Measurements from ENCODE around the gene CYP4A22. TPM values are rescaled to one million over a fixed set of nuclear protein-coding genes. Genes with fewer than 3 reads are reported as not detected.

Gene CYP4A22
- total RNA-seq, 1 donor = not detected

- H3K9me3 ChIP-seq (ENCODE audit: low read depth, low read length) = no peaks in the 10 kb centered on the region
- H3K4me2 ChIP-seq (ENCODE audit: insufficient read depth, low read length) = no peak overlapping the region
- no peak overlapping the region for H2AFZ ChIP-seq (ENCODE audit: low read length)
- H4K20me1 ChIP-seq (ENCODE audit: insufficient read depth, low read length) = no peaks in the 10 kb centered on the region
- H3K4me3 ChIP-seq (ENCODE audit: insufficient read depth, low read length) = no peak overlapping the region
- H3K36me3 ChIP-seq (ENCODE audit: insufficient read depth, low read length) = no peaks in the 10 kb centered on the region
- H3K79me2 ChIP-seq (ENCODE audit: insufficient read depth, low read length) = no peaks in the 10 kb centered on the region
- DNase-seq (ENCODE audit: insufficient read length, low spot score, missing footprints) = no peak
- no peaks in the 10 kb centered on the region for H3K27me3 ChIP-seq (ENCODE audit: insufficient read depth, low read length)
- H3K27ac ChIP-seq (ENCODE audit: low read depth, low read length) = no peak overlapping the region
- H3K4me1 ChIP-seq (ENCODE audit: insufficient read depth, low read length) = no peaks in the 10 kb centered on the region
- no peak for TF ChIP-seq CTCF (IDR thresholded peaks at IDR 0.05; ENCODE audit: extremely low read depth, low read depth, low read length)
Observed at GRCh38 chr1:47160716-47161115, 23.5 kb downstream of the CYP4A22 start.

- no peaks in the 10 kb centered on the region for H3K36me3 ChIP-seq (ENCODE audit: insufficient read depth, low read length)
- no peak for DNase-seq (ENCODE audit: insufficient read length, low spot score, missing footprints)
- no peak for TF ChIP-seq CTCF (IDR thresholded peaks at IDR 0.05; ENCODE audit: extremely low read depth, low read depth, low read length)
- H2AFZ ChIP-seq (ENCODE audit: low read length) = no peak overlapping the region
- no peaks in the 10 kb centered on the region for H3K4me1 ChIP-seq (ENCODE audit: insufficient read depth, low read length)
- no peak overlapping the region for H3K4me2 ChIP-seq (ENCODE audit: insufficient read depth, low read length)
- H3K9me3 ChIP-seq (ENCODE audit: low read depth, low read length) = no peaks in the 10 kb centered on the region
- no peaks in the 10 kb centered on the region for H4K20me1 ChIP-seq (ENCODE audit: insufficient read depth, low read length)
- no peaks in the 10 kb centered on the region for H3K79me2 ChIP-seq (ENCODE audit: insufficient read depth, low read length)
- no peak overlapping the region for H3K27ac ChIP-seq (ENCODE audit: low read depth, low read length)
- no peaks in the 10 kb centered on the region for H3K27me3 ChIP-seq (ENCODE audit: insufficient read depth, low read length)
- no peak overlapping the region for H3K4me3 ChIP-seq (ENCODE audit: insufficient read depth, low read length)
Observed at GRCh38 chr1:47161298-47162040, 24.2 kb downstream of the CYP4A22 start.

GRCh38 chr1:47164552-47164951, 27.3 kb downstream of the CYP4A22 start:
- no peak overlapping the region for H2AFZ ChIP-seq (ENCODE audit: low read length)
- no peak overlapping the region for H3K27ac ChIP-seq (ENCODE audit: low read depth, low read length)
- no peaks in the 10 kb centered on the region for H3K27me3 ChIP-seq (ENCODE audit: insufficient read depth, low read length)

More at GRCh38 chr1:47164552-47164951, 27.3 kb downstream of the CYP4A22 start:
- Histone ChIP-seq H3K4me1 (ENCODE audit: insufficient read depth, low read length) (no peaks in the 10 kb centered on the region), H3K79me2 (ENCODE audit: insufficient read depth, low read length) (no peaks in the 10 kb centered on the region), H3K4me2 (ENCODE audit: insufficient read depth, low read length) (no peak overlapping the region), H3K36me3 (ENCODE audit: insufficient read depth, low read length) (no peaks in the 10 kb centered on the region), H4K20me1 (ENCODE audit: insufficient read depth, low read length) (no peaks in the 10 kb centered on the region), H3K4me3 (ENCODE audit: insufficient read depth, low read length) (no peak overlapping the region), H3K9me3 (ENCODE audit: low read depth, low read length) (no peaks in the 10 kb centered on the region)
- DNase-seq (ENCODE audit: insufficient read length, low spot score, missing footprints) = no peak
- no peak for TF ChIP-seq CTCF (IDR thresholded peaks at IDR 0.05; ENCODE audit: extremely low read depth, low read depth, low read length)
